HCT116 (cell line): ENCODE data around the gene PPIG.

Experiments used
- CTCF ChIP-seq, 3 experiments: fragments of 200-600 bp in 1 of 3; sonication (generic) in 1 of 3; IDR thresholded peaks in 2 of 3; conservative IDR thresholded peaks in 1 of 3; 2 replicates each; pipeline ENCODE4 v1.5.1; 2012 to 2017; ENCODE audit warnings: low read depth in 2 of 3, low read length in 2 of 3, antibody characterized with exemption in 1 of 3, borderline replicate concordance in 1 of 3, control low read depth in 1 of 3, mild to moderate bottlenecking in 1 of 3, mixed read lengths in 1 of 3, mixed run types in 1 of 3, moderate library complexity in 1 of 3; ENCODE audit not compliant: insufficient read depth in 1 of 3
- JUND ChIP-seq: IDR thresholded peaks from 2 replicates; pipeline ENCODE4 v1.6.1; 2012

GRCh38 chr2:169620509-169620908, 36.4 kb downstream of the PPIG start:
- no peak for TF ChIP-seq CTCF (IDR thresholded peaks at IDR 0.05 in 2 of 3, conservative IDR thresholded peaks at IDR 0.05 in 1 of 3; ENCODE audit: borderline replicate concordance in 1 of 3, insufficient read depth in 1 of 3, low read depth in 2 of 3, low read length in 2 of 3)
- TF ChIP-seq JUND: no peak
